Loucy (cell line): ENCODE results near the gene ALKBH6.

Experiments used
- CTCF ChIP-seq: fragments of 200-600 bp; sonication (generic); conservative IDR thresholded peaks from 2 replicates; pipeline ENCODE4 v1.5.1; 2014; ENCODE audit warnings: mild to moderate bottlenecking, antibody characterized with exemption, low read length
- EZH2phosphoT487 ChIP-seq: fragments of 200-600 bp; IDR thresholded peaks from 2 replicates; pipeline ENCODE4 v1.6.1; 2018; ENCODE audit warnings: antibody characterized with exemption, mild to moderate bottlenecking, moderate library complexity, borderline replicate concordance

GRCh38 chr19:36043952-36044351, 29.9 kb upstream of the ALKBH6 start:
- TF ChIP-seq CTCF (no peak), EZH2phosphoT487 (no peak)
